ENCODE results near the gene TP73.
"Not testable (repeated sequence)": the region's sequence is repeated elsewhere in the genome, so short reads cannot be mapped to it uniquely, and the experiment has no call there.

TP73 gene

DNA sequence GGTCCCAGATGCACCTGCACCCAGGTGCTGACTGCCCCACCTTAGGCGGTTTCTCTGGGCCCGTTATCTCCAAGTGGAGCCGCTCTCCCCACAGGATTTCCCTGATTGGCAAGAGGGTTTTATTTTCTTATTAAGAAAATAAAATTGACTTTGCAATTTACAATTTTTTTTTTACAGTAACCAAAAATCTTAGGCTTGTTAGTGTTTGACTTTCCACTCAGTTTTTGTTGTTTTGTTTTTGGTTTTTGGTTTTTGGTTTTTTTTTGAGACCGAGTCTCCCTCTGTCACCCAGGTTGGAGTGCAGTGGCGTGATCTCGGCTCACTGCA, 95.2 kb downstream of the TP73 start:
- DNase-seq (ENCODE audit: low read depth), result no peak
- TF ChIP-seq, protein P1, sequence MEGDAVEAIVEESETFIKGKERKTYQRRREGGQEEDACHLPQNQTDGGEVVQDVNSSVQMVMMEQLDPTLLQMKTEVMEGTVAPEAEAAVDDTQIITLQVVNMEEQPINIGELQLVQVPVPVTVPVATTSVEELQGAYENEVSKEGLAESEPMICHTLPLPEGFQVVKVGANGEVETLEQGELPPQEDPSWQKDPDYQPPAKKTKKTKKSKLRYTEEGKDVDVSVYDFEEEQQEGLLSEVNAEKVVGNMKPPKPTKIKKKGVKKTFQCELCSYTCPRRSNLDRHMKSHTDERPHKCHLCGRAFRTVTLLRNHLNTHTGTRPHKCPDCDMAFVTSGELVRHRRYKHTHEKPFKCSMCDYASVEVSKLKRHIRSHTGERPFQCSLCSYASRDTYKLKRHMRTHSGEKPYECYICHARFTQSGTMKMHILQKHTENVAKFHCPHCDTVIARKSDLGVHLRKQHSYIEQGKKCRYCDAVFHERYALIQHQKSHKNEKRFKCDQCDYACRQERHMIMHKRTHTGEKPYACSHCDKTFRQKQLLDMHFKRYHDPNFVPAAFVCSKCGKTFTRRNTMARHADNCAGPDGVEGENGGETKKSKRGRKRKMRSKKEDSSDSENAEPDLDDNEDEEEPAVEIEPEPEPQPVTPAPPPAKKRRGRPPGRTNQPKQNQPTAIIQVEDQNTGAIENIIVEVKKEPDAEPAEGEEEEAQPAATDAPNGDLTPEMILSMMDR (IDR thresholded peaks at IDR 0.05; ENCODE audit: insufficient read depth, low read depth, low read length, missing control alignments), result no peak
- peak overlapping the region; percentile 53 for H3K4me3 ChIP-seq (ENCODE audit: low read length)

DNA sequence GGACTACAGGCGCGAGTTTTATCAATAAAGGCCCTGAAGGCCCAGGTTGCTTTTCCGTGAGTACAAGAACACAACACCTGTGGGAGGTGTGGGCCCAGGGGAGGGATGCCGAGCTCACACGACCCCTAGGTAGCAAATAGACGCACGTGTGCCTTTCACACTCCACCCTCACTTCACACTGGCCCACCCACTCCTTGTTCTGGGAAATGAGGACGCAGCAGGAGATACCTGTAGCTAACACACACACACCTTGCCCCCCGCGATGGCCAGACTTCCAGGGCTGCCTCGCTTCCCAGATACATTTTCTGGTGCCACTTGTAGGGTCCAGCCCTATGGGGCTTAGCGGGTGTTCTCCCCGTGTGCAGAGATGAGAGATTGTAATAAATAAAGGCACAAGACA, 95.6 kb downstream of the TP73 start:
- TF ChIP-seq, protein P1 (IDR thresholded peaks at IDR 0.05; ENCODE audit: insufficient read depth, low read depth, low read length, missing control alignments), result no peak
- no peak for DNase-seq (ENCODE audit: low read depth)
- H3K4me3 ChIP-seq (ENCODE audit: low read length), result peak overlapping the region; percentile 53

DNA sequence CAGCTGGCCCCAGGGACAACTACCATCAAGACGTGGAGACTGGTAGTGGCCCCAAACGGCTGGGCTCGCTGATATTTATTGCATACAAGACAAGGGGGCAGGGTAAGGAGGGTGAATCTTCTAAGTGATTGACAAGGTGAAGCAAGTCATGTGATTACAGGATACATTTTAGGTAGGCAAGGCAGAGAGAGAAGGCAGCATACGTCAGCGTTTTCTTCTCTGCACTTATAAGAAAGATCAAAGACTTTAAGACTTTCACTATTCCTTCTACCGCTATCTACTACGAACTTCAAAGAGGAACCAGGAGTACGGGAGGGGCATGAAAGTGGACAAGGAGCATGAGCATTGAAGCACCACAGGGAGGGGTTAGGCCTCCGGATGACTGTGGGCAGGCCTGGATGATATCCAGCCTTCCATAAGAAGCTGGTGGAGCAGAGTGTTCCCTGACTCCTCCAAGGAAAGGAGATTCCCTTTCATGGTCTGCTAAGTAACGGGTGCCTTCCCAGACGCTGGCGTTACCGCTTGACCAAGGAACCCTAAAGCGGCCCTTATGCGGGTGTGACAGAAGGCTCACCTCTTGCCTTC, 96.1 kb downstream of the TP73 start:
- not testable (repeated sequence) for H3K4me3 ChIP-seq (ENCODE audit: low read length); DNase-seq (ENCODE audit: low read depth)

DNA sequence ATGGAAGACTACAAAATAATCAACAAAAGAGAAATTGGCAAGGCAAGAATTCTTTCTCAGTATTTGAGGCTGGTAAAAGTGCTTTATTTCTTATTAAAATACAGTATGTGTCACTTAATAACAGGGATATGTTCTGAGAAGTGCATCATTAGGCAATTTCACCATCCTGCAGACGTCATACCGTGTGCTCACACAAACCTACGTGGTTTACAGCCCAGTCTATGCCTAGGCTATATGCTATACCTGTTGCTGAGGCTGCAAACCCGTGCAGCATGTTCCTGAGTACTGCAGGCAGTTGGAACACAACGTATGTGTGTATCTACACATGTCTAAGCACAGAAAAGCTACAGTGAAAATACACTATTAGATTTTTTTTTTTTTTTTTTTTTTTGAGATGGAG, 97.2 kb downstream of the TP73 start:
- H3K4me3 ChIP-seq (ENCODE audit: low read length), result no peak overlapping the region
- TF ChIP-seq, protein P1 (IDR thresholded peaks at IDR 0.05; ENCODE audit: insufficient read depth, low read depth, low read length, missing control alignments), result no peak
- no peak for DNase-seq (ENCODE audit: low read depth)

DNA sequence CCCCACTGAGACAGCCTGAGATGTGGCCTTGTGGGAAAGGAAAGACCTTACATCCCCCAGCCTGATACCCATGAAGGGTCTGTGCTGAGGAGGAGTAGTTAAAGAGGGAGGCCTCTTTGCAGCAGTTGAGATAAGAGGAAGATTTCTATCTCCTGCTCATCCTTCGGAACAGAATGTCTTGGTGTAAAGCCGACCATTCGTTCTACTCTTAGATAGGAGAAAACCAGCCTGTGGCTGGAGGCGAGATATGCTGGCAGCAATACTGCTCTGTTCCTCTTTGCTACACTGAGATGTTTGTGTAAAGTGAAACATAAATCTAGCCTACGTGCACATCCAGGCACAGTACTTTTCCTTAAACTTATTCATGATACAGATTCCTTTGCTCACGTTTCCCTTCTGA, 98.4 kb downstream of the TP73 start:
- no peak overlapping the region for H3K4me3 ChIP-seq (ENCODE audit: low read length)
- DNase-seq (ENCODE audit: low read depth), result no peak
- TF ChIP-seq, protein P1 (IDR thresholded peaks at IDR 0.05; ENCODE audit: insufficient read depth, low read depth, low read length, missing control alignments), result no peak

DNA sequence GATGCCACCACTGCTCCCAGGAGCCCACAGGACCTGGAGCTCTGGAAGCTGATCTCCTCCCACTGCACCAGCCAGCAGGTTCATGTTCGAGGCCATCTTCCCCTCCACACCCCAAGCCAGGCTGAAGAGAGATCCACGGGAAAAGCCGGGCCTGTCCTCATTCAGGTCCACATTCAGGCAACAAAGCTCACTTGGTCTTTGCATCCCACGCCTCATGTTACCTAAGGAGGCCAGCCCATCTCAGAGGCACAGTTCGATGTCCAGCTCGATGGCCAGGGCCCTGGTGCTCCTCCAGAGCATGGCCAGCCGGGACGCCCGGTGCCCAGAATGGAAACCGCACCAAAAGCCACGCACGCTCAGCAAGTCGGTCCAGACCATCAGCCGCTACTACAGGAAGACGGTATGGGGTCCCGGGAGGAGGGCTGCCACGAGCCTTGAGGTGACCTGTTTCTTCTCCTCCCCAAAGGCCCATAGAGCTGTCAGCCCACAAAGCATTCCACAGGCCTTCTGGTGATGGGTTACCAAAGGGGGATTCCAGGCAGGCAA, 100.2 kb downstream of the TP73 start, which contains the start of gene CCDC27:
CCDC27 (plus strand) TSS at position 51 of the 546 bp plus-strand sequence; CDS start at position 83, 32 bp downstream.
- no peak for DNase-seq (ENCODE audit: low read depth)
- TF ChIP-seq, protein P1 (IDR thresholded peaks at IDR 0.05; ENCODE audit: insufficient read depth, low read depth, low read length, missing control alignments), result no peak
- no peak within 1 kb of the TSS for H3K4me3 ChIP-seq (ENCODE audit: low read length)

DNA sequence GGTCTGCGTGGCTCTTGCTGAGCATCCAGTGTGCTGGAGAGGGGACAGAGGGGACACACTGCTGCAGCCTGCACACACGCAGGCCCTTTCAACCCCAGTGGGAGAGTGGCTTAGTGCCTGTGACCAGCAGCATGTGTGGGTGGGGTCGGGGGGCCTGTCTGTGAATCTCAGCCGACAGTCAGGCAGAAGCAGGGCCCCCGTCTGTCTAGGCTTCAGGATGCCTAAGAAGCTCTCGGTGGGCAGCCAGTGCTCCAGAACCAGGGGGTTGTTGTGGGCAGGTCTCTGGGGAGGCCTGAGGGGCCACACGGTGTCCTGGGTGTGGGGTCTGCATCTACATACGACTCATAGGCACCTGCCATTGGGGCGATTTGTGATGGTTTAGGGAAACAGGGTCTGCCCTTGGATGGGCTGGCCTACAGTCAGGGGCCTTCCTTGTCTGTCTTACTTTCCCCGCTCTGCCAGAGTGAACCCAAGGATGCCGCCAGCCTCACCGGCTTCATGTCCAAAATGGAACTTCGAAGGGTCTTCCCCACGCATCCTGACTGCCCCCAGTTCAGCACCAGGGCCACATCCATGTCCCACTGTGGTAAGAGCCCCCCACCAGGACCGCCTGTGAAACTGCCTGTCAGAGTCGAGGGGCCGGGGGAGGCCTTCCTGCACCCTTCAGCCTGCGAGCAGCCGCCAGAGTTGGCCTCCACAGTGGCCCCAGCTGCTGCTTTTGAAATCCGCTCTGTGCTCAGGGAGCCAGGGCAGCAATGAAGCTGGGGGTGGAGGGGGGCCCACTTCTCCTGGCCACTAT, 101.5 kb downstream of the TP73 start:
- TF ChIP-seq, protein P1 (IDR thresholded peaks at IDR 0.05; ENCODE audit: insufficient read depth, low read depth, low read length, missing control alignments), result no peak
- DNase-seq (ENCODE audit: low read depth), result no peak
- H3K4me3 ChIP-seq (ENCODE audit: low read length), result no peak overlapping the region
